GM21515 (cell line): Measurements from ENCODE around the gene PIGP.
"Not testable (repeated sequence)": the region's sequence is repeated elsewhere in the genome, so short reads cannot be mapped to it uniquely, and the experiment has no call there.

Experiments used
- ATAC-seq: cut with Tn5 transposase; IDR thresholded peaks from one replicate; pipeline ENCODE4 v1.9.1; 2021; ENCODE audit not compliant: unreplicated experiment

Gene PIGP

DNA sequence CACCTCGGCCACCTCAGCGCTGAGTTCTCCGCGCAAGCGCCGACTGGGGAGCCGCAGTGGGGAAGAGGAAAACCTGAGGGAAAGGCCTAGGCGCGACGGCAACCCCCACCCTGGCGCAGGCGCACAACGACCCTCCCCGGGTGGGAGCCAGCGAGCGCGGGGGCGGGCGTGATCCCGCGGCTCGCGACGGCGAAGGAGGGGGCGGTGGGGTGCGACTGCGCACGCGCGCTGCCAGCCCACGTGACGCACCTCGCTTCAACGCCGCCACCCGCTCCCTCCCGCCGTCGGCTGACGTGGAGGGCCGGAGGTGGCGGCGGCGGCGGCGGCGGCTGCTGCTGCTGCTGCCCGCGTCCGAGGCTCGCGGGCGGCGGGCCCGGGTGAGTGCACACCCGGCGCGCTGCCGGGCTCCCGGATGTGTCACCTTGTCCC is at the start of gene PIGP, which contains the start of gene TTC3:
Gene PIGP (minus strand): TSS at position 84 of the 429 bp plus-strand sequence. CDS start 556 bp downstream, outside the sequence.
Gene TTC3 (plus strand): TSS at position 267 of the 429 bp plus-strand sequence. CDS start 14,004 bp downstream, outside the sequence.
- ATAC-seq = peak; percentile 62

DNA sequence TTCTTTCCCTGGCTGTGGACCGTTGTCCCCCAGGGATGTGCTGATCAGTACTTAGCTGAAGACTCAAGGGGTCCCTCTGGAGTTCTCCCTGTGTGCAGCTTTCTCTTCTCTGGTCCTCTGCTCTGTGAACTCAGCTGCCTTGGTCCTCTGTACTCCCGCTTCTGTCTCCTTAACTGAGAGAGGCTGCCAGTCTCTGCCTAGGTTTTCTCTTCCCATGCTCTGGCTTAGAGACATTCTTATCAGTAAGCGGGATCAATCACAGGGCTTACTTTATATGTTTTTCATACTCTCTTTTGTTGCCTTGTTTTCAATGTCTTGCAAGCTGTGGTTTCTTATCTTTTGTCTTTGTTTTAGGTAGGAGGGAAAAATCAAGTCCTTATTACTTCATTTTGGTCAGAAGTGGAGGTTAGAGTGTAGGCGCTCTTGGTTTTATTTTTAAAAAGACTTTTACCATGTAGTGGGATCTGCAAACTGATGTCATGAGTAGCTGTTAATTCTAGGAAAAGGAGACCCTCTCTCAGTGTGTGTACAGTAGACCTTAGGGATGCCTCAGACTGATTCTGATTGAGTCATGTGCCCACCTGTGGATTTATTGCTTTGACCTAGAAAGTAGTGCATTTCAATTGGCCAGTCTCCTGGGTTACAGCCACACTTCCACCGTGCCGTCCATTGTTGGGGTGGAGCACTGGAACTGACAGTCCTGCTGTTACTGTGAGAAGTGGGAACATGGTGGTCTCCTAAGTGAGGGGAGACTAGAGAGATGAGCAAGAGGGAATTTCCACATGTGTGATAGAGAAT is 46.7 kb upstream of the PIGP start:
- ATAC-seq = no peak

DNA sequence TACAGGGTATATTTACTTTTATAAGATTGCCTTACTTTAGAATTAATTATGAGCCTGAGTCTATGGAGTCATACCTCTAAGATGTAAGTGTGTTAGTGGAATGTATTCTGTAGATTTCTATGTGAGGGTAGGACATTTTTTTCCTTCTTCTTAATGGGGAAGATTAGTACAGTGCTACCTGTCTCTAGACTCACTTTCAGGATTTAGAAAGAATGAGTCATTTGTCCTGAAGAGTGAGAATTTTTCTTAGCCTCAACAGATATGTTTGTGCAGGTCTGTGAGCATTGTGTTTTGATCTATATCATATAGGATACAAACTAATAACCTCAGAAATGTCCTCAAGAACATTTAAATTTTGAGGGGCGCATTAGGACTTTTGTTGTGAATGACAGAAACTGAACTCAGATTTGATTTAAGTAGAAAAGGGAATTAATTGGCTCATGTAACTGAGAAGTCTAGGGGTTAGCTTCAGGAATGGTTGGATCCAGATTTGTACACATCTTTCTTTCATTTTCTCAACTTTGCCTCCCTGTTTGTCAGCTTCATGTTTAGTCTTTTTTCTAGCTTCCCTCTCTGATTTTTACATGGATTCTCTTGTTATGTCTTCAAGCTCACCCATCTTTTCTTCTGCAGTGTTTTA is 45.4 kb upstream of the PIGP start:
- ATAC-seq = no peak

DNA sequence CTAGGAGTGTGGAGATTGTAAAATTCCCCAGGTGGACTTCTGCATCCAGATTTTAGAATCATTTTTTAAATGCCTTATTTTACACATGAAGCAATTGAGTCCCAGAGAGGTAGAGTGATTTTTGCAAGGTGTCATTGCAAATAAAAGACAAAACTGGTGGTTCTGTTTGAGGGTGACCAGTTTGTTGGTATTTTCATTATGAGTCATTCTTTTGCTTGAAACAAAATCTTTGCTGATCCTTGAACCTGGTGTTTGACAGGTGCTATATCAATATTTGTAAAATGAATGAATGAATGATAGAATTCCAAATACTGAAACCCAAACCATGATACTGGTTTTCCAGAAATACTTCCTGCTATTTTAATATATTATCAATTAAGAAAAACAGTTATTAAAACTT is 44.3 kb upstream of the PIGP start:
- ATAC-seq = no peak

DNA sequence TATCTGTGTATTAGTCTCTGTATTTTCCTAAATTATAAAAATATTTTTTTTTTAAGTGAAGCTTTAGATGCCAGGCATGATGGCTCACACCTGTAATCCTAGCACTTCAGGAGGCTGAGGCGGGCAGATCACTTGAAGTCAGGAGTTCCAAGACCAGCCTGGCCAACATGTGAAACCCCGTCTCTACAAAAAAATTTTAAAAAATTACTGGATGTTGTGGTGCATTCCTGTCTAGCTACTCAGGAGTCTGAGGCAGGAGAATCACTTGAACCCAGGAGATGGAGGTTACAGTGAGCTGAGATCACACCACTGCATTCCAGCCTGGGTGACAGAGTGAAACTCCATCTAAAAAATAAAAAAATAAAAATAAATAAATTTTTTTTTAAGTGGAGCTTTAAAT is 43.6 kb upstream of the PIGP start:
- ATAC-seq = not testable (repeated sequence)

DNA sequence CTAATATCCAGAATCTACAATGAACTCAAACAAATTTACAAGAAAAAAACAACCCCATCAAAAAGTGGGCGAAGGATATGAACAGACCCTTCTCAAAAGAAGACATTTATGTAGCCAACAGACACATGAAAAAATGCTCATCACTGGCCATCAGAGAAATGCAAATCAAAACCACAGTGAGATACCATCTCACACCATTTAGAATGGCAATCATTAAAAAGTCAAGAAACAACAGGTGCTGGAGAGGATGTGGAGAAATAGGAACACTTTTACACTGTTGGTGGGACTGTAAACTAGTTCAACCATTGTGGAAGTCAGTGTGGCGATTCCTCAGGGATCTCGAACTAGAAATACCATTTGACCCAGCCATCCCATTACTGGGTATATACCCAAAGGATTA is 41.4 kb upstream of the PIGP start:
- not testable (repeated sequence) for ATAC-seq

DNA sequence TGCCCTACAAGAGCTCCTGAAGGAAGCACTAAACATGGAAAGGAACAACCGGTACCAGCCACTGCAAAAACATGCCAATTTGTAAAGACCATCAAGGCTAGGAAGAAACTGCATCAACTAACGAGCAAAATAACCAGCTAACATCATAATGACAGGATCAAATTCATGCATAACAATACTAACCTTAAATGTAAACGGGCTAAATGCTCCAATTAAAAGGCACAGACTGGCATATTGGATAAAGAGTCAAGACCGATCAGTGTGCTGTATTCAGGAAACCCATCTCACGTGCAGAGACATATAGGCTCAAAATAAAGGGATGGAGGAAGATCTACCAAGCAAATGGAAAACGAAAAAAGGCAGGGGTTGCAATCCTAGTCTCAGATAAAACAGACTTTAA is 38.2 kb upstream of the PIGP start:
- ATAC-seq = not testable (repeated sequence)

DNA sequence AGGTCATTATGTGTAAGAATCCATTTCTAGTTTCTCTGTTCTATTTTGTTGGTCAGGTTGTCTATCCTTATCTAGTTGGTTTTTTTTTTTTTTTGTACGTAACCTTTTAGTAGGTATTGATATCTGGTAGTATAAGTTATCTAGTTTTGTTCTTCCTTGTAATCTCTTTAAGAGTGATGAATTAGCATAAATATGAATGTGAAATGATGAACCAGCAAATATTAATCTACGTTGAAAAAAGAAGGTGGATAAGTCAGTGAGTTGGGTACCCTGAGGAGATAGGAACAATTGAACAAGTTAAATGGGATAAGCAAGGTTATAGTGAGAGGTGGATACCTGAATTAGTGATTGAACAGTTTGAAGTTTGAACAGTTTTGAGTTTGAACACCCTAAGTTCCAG is 34.1 kb upstream of the PIGP start:
- no peak for ATAC-seq

DNA sequence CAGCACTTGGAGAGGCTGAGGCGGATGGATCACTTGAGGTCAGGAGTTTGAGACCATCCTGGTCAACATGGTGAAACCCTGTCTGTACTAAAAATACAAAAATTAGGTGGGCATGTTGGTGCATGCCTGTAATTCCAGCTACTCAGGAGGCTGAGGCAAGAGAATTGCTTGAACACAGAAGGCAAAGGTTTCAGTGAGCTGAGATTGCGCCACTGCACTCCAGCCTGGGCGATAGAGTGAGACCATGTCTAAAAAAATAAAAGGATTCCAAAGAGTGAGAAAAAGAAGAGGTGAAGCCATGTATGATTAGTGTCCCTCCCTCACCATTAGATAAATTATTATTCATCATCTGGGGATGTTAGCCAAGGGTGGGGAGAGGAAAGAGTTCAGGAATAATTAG is 29.9 kb upstream of the PIGP start:
- ATAC-seq = not testable (repeated sequence)

DNA sequence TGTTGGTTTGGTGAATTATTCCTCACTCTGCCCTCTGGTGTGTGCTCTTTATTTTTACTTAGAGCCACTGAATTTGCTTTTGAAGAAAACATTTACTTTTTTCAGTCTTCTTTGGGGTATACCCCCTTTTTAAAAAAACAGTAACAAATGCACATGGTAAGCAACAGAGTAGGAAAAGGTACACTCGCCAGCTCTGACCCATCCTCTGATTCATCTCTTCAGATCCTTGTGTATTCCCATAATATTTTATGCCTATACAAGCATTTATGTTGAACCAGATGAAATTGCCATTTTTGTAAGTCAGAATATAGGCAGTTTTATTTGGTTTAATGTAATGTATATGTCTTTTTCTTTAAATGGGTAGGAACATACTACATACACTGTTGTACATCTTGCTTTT is 28.5 kb upstream of the PIGP start:
- no peak for ATAC-seq

DNA sequence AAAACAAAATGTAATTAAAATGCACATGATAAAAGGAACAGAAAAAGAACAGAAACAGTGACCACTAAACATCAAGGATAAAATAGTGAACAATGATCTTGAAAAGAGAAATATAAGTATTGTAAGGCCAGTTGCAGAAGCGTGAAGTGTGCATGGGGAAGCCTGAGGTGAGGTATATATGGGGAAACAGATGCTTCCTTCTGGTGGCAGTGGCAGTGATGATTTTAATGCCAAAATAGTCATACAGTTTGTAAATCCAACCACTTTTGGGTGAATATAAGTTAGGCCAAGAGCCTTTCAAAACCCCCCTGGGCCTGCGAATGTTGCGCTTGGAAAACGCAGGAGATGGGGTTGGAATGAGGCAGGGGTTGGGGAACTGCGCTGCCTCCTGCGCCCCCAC is 27.4 kb upstream of the PIGP start:
- ATAC-seq = no peak

DNA sequence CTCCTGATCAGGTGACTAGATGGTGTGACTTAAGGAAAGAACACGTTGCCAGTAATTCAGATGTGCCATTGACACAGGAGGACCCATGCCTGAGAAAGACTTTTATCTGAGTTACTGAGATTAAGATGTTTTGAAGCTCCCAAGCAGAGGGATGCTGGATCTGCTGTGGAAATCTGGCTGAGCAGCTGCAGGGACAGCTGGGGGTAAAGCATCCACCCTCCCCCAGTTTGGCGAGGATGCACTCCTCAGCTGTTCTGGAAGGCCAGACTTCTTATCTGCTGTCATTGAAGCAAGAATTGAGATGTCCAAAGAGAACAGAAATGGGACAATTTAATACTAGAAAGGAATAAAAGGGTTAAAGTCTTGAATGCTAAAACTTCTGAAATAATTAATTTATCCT is 25.9 kb upstream of the PIGP start:
- ATAC-seq = no peak

DNA sequence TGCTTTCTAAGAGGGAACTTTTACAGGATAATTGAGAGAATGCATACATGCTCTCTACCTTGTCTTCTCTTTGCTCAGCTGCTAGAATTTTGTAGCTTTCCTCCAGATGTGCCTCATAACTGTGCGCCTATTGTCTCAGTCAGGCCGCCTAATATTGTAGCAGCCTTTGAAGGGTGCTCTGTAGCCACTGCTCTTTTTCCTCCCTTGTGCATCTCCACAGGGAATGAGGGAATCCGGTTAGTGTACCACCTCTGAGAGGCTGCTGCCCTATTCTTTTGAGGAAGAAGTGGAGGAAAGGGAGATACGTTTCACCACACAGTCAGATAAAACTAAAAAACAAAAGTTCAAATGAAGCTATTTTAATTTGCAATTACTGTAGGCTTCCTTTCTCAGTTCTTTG is 22.9 kb upstream of the PIGP start:
- ATAC-seq = no peak

DNA sequence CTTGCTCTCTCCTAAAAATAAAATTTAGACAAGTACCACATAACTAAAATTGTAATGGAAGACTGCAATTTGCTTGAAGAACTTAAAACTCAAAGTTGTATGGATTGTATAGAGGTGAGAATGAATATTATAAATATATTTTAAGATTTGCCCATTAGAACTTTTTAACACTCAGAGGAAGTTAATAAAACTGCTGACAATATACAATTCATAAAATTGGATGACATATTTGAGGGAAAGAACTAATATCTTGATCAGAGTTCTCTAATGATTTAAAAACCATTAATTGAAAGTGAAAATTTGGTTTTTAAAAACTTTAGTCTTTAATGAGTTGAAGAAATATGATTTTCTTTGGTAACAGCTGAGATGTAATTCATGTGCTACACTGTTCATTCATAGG is 21.1 kb upstream of the PIGP start:
- no peak for ATAC-seq

DNA sequence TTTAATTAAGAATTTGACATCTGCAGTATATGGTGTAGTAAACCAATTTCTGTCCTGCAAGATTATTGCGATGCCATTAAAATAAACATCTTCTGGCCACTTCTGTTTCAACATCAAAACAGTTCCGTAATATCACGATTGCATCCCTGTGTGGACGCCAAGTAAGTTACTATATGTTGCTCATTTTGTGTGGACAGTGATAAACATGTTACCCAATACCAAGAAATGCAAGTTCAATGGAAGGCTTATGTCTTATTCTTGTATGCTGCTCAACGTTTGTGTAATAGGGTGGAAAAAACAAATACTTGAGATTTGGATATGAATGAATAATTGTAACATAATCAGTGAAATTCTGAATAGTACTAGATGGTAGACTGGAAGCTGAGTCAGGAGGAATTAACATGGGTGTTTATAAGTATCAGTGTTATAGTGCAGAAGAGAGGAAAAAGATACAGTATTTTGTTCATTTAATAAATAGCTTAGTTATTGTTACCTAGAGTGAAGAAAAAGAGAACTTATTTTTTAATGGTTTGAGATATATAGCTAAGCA is 15.4 kb upstream of the PIGP start:
- no peak for ATAC-seq

DNA sequence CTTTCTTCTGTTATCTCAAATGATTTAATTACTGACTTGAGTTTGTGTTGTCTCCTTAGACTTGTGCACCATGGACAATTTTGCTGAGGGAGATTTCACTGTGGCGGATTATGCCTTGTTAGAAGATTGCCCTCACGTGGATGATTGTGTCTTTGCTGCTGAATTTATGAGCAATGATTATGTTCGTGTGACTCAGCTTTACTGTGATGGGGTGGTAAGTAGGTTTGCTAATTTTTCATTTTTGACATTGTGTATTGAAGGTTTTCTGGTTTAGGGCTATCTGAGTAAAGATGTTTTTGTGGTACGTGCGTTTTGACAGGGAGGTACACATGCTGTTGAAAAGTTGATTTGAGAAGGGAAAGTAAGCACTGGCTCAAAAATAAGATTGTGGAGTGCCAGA is 14.3 kb upstream of the PIGP start:
- no peak for ATAC-seq

DNA sequence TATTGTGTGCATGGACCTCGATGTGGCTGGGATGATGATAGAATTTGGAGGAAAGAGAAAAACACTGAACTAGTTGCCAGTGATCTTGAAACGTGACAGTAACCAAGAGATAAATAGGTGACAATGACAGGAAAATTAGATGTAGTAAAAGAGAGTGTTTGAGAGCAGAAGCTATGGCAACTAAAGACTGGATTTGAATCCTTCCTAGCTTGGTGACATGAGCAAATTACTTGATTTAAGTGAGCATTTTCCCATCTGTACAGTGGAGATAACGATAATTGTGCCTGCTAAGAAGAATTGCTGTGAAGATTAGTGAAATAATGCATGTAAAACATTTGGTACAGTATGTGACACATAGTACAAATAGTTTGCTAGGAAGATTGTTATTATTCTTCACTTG is 12.9 kb upstream of the PIGP start:
- no peak for ATAC-seq

DNA sequence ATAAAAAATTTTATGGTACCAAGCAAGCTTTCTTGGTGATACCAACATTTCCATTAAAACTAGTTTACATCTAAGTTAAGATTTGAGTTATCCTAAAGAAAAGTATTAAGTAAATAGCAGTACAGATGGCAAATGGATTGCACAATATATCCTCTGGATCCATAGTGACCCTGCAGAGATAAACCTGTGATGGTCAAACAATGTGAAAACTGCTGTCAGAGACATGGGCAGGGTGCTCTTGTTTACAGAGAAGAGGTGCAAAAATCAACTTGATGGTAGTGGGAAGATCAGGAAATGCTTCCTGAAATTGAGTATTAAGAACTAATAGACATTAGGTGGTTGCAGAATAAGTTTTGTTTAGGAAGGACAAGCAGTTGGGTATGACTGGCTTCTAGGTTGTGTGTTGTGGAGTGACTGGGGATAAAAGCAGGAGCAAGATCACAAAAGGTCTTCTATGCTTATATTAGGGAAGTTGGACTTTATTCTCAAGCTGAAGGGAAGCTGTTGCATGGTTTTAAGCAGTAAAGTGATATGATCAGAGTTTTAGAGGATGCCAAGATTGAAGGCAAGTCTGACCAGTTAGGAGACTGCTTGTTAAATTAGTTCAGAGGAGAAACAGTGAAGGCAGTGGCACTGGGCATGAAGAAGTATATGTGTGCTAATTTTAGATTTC is 10.1 kb upstream of the PIGP start:
- no peak for ATAC-seq

DNA sequence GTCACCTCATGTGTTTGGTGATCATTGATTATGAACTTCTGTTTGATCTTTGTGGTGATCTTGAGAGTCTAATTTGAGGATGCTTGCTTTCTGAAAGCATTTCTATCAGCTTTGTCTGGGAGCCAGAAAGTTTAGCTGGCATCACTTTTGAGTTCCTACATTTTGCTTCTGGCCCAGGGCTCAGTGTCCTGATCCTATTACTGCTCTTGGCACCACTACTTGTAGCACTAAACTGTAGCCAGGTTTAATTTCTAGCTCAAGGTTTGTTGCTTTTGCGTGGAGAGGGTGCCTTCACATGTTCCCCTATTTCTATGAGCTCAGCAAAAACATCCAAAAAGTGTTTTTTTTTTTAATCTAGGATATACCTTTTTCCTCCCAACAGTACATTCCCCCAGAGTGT is 9.5 kb upstream of the PIGP start:
- ATAC-seq = no peak

DNA sequence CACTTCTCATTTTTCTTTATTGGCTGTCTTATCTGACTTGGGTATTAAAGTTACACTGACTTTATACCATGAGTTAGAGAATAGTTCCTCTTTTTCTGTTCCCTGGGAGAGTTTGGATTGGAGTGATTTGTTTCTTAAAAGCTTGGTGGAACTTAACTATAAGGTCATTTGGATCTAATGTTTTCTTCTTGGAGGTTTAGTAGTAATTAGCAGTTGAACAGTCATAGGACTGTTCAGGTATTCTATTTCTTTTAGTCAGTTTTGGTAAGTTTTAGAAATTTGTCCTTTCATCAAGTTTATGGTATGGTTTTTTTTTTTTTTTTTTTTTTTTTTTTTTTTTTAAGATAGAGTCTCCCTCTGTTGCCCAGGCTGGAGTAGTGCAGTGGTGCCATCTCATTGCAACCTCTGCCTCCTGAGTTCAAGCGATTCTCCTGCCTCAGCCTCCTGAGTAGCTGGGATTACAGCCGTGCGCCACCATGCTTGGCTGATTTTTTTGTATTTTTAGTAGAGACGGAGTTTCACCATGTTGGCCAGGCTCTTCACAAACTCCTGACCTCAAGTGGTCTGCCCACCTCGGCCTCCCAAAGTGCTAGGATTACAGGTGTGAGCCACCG is 6.4 kb upstream of the PIGP start:
- no peak for ATAC-seq

DNA sequence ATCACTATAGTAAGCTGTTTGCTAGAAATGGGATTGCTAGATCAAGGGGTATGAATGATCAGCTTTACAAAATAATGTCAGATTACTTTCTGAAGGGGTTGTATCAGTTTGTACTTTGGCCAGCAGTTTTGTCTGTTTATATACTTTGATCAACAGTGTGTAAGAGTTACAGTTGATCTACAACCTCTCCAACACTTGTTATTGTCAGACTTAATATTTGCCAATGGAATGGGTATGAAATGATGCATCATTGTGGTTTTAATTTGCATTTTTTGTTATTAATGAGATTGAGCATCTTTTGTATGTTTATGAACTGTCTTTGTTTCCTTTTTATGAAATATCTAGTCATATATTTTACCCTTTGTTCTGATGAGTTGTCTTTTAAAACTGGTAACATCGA is 4.5 kb upstream of the PIGP start:
- ATAC-seq = no peak
